Activated naive CD4-positive, alpha-beta T cell treated with anti-CD3 and anti-CD28 coated beads, Interleukin-2, amount 50 U/mL, for 72 hours (primary cell): ENCODE results near the gene OSBPL2. TPM values are rescaled to one million over a fixed set of nuclear protein-coding genes. Genes with fewer than 3 reads are reported as not detected.
A peak's percentile ranks its signal among the peaks of the same experiment; 100 is the strongest.

Source experiments
- ATAC-seq, 2 donors: fragments of 150-1000 bp; cut with Tn5 transposase; 2 replicates each; pipeline ENCODE4 v1.10.0; 2021; ENCODE audit warnings: mild to moderate bottlenecking in 2 of 2, moderate library complexity in 2 of 2
- DNase-seq, 2 donors: peaks; one replicate each; pipeline ENCODE4 v3.0.0; 2021 to 2022; ENCODE audit warnings: low spot score in 2 of 2
- H3K27ac Mint-ChIP-seq, 2 donors: one replicate each; pipeline ENCODE4 v1.8.0; 2022; ENCODE audit warnings: mild to moderate bottlenecking in 2 of 2, mixed read lengths in 2 of 2
- H3K36me3 Mint-ChIP-seq, 2 donors: one replicate each; pipeline ENCODE4 v1.8.0; 2022; ENCODE audit warnings: mixed read lengths in 2 of 2
- H3K9me3 Mint-ChIP-seq, 2 donors: one replicate each; pipeline ENCODE4 v1.8.0; 2022; ENCODE audit warnings: mixed read lengths in 2 of 2
- total RNA-seq, 2 donors: library from RNA; stranded (reverse); gene quantifications; one replicate each; pipeline ENCODE4 v1.2.3, GENCODE V29; 2022

OSBPL2 gene
- total RNA-seq, 2 donors from 2014 or later, result 30.0 to 49.5 TPM

GRCh38 chr20:62227977-62228958, 10.1 kb upstream of the OSBPL2 start:
- H3K27ac Mint-ChIP-seq, result no peak overlapping the region
- no peaks in the 10 kb centered on the region for H3K36me3 Mint-ChIP-seq
- DNase-seq (no peak), ATAC-seq (peak in 1 of 2 donors; percentile 28)
- no peaks in the 10 kb centered on the region for H3K9me3 Mint-ChIP-seq

GRCh38 chr20:62228982-62229545, 9.3 kb upstream of the OSBPL2 start:
- H3K9me3 Mint-ChIP-seq, result no peaks in the 10 kb centered on the region
- H3K36me3 Mint-ChIP-seq, result no peaks in the 10 kb centered on the region
- DNase-seq (no peak), ATAC-seq (no peak)
- no peak overlapping the region for H3K27ac Mint-ChIP-seq

GRCh38 chr20:62229667-62230066, 8.7 kb upstream of the OSBPL2 start:
- ATAC-seq (no peak), DNase-seq (no peak)
- H3K9me3 Mint-ChIP-seq, result no peaks in the 10 kb centered on the region
- no peak overlapping the region for H3K27ac Mint-ChIP-seq
- H3K36me3 Mint-ChIP-seq, result no peaks in the 10 kb centered on the region

- H3K27ac Mint-ChIP-seq, result no peak overlapping the region
- no peaks in the 10 kb centered on the region for H3K36me3 Mint-ChIP-seq
- H3K9me3 Mint-ChIP-seq, result no peaks in the 10 kb centered on the region
- DNase-seq, result no peak
- ATAC-seq, result no peak
These were observed 8.0 kb upstream of the OSBPL2 start for GRCh38 chr20:62230276-62230675.

- H3K9me3 Mint-ChIP-seq, result no peaks in the 10 kb centered on the region
- H3K36me3 Mint-ChIP-seq, result no peaks in the 10 kb centered on the region
- H3K27ac Mint-ChIP-seq, result no peak overlapping the region
- ATAC-seq (no peak), DNase-seq (no peak)
These were observed 7.6 kb upstream of the OSBPL2 start for GRCh38 chr20:62230696-62231095.

GRCh38 chr20:62231292-62231691, 7.0 kb upstream of the OSBPL2 start:
- Mint-ChIP-seq H3K36me3 (no peaks in the 10 kb centered on the region), H3K27ac (no peak overlapping the region)
- no peak for ATAC-seq

GRCh38 chr20:62232194-62232593, 6.1 kb upstream of the OSBPL2 start:
- Mint-ChIP-seq H3K36me3 (no peaks in the 10 kb centered on the region), H3K27ac (no peak overlapping the region), H3K9me3 (no peaks in the 10 kb centered on the region)
- no peak for ATAC-seq
- no peak for DNase-seq

More at GRCh38 chr20:62231292-62231691, 7.0 kb upstream of the OSBPL2 start:
- no peaks in the 10 kb centered on the region for H3K9me3 Mint-ChIP-seq
- DNase-seq, result no peak

- ATAC-seq, result no peak
- Mint-ChIP-seq H3K27ac (no peak overlapping the region), H3K9me3 (no peaks in the 10 kb centered on the region), H3K36me3 (no peaks in the 10 kb centered on the region)
- no peak for DNase-seq
These were observed 5.3 kb upstream of the OSBPL2 start for GRCh38 chr20:62232770-62233645.

GRCh38 chr20:62233684-62234083, 4.6 kb upstream of the OSBPL2 start:
- DNase-seq (no peak), ATAC-seq (no peak)
- Mint-ChIP-seq H3K36me3 (no peaks in the 10 kb centered on the region), H3K27ac (no peak overlapping the region), H3K9me3 (no peaks in the 10 kb centered on the region)

GRCh38 chr20:62234339-62234738, 4.0 kb upstream of the OSBPL2 start:
- H3K27ac Mint-ChIP-seq, result no peak overlapping the region
- no peak for DNase-seq
- H3K9me3 Mint-ChIP-seq, result no peaks in the 10 kb centered on the region
- H3K36me3 Mint-ChIP-seq, result no peaks in the 10 kb centered on the region
- ATAC-seq, result no peak

GRCh38 chr20:62235001-62235776, 3.1 kb upstream of the OSBPL2 start:
- Mint-ChIP-seq H3K27ac (no peak overlapping the region), H3K9me3 (no peaks in the 10 kb centered on the region), H3K36me3 (no peaks in the 10 kb centered on the region)
- DNase-seq (no peak), ATAC-seq (no peak)

- no peak overlapping the region for H3K27ac Mint-ChIP-seq
These were observed 2.6 kb upstream of the OSBPL2 start for GRCh38 chr20:62235777-62236157.

GRCh38 chr20:62236200-62236599, 2.1 kb upstream of the OSBPL2 start:
- no peak for DNase-seq
- no peaks in the 10 kb centered on the region for H3K9me3 Mint-ChIP-seq
- H3K36me3 Mint-ChIP-seq, result no peaks in the 10 kb centered on the region
- no peak overlapping the region for H3K27ac Mint-ChIP-seq
- no peak for ATAC-seq

More at GRCh38 chr20:62235777-62236157, 2.6 kb upstream of the OSBPL2 start:
- ATAC-seq (no peak), DNase-seq (no peak)
- Mint-ChIP-seq H3K9me3 (no peaks in the 10 kb centered on the region), H3K36me3 (no peaks in the 10 kb centered on the region)

GRCh38 chr20:62236766-62237513, 1.4 kb upstream of the OSBPL2 start:
- Mint-ChIP-seq H3K9me3 (no peaks in the 10 kb centered on the region), H3K36me3 (no peaks in the 10 kb centered on the region), H3K27ac (no peak overlapping the region)
- no peak for ATAC-seq
- DNase-seq, result no peak

- Mint-ChIP-seq H3K36me3 (no peaks in the 10 kb centered on the region), H3K27ac (peak overlapping the region; percentile 78 to 87), H3K9me3 (no peaks in the 10 kb centered on the region)
- no peak for DNase-seq
- no peak for ATAC-seq
These were observed 864 bp upstream of the OSBPL2 start for GRCh38 chr20:62237514-62237800.
